Bronchial epithelial cell (primary cell): ENCODE results near the gene CST9L. TPM values are rescaled to one million over a fixed set of nuclear protein-coding genes. Genes with fewer than 3 reads are reported as not detected.

Source experiments
- DNase-seq: peaks from one replicate; pipeline ENCODE4 v3.0.0-alpha.2; 2010; ENCODE audit warnings: low read depth
- FAIRE-seq: peaks from 2 replicates; lab custom pipeline; 2011; peaks lifted over from hg19 to GRCh38; lab: Jason Lieb, UNC
- H3K27me3 ChIP-seq: 2 replicates; pipeline ENCODE4 v1.5.1; 2011; ENCODE audit warnings: low read length; ENCODE audit not compliant: control insufficient read depth, insufficient read depth
- H3K36me3 ChIP-seq: 2 replicates; pipeline ENCODE4 v1.5.1; 2011; ENCODE audit warnings: low read length; ENCODE audit not compliant: control insufficient read depth, insufficient read depth
- H3K4me3 ChIP-seq: 2 replicates; pipeline ENCODE4 v1.5.1; 2011; ENCODE audit warnings: mild to moderate bottlenecking, low read depth, low read length, control low read depth
- CTCF ChIP-seq: IDR thresholded peaks from 2 replicates; pipeline ENCODE4 v1.5.1; 2011; ENCODE audit warnings: mild to moderate bottlenecking, moderate library complexity, low read length, control low read depth, inconsistent platforms; ENCODE audit not compliant: insufficient read depth, severe bottlenecking
- total RNA-seq: library from RNA; depleted of rRNA; stranded (reverse); fragments of >200 nt; gene quantifications from 2 replicates; pipeline ENCODE4 v1.2.1, GENCODE V29; 2014

CST9L gene
- total RNA-seq, 1 donor from 2014 or later = not detected

GRCh38 chr20:23608251-23608846 is 40.1 kb upstream of the CST9L start:
- Histone ChIP-seq H3K4me3 (no peak overlapping the region), H3K27me3 (no peaks in the 10 kb centered on the region), H3K36me3 (no peaks in the 10 kb centered on the region)
- DNase-seq (no peak), FAIRE-seq (no peak)
- TF ChIP-seq CTCF = no peak

GRCh38 chr20:23607497-23608245 is 39.4 kb upstream of the CST9L start:
- FAIRE-seq = no peak

GRCh38 chr20:23606652-23607049 is 38.4 kb upstream of the CST9L start:
- peak; percentile 98 for TF ChIP-seq CTCF
- DNase-seq (peak; percentile 68), FAIRE-seq (no peak)
- no peak overlapping the region for H3K4me3 ChIP-seq
- no peaks in the 10 kb centered on the region for H3K36me3 ChIP-seq
- no peaks in the 10 kb centered on the region for H3K27me3 ChIP-seq

More at GRCh38 chr20:23607497-23608245, 39.4 kb upstream of the CST9L start:
- no peaks in the 10 kb centered on the region for H3K36me3 ChIP-seq
- DNase-seq = no peak
- no peak overlapping the region for H3K4me3 ChIP-seq
- no peaks in the 10 kb centered on the region for H3K27me3 ChIP-seq
- no peak for TF ChIP-seq CTCF

- Histone ChIP-seq H3K4me3 (no peak within 1 kb of the TSS), H3K36me3 (no peaks in the 10 kb centered on the region), H3K27me3 (no peaks in the 10 kb centered on the region)
- FAIRE-seq = no peak
- DNase-seq = no peak
- no peak for TF ChIP-seq CTCF
Observed at GRCh38 chr20:23605867-23606651, 37.8 kb upstream of the CST9L start, which contains the start of gene CST9. Gene CST9 (minus strand): TSS chr20:23605917. CDS start chr20:23605864, 53 bp downstream.

- Histone ChIP-seq H3K27me3 (no peaks in the 10 kb centered on the region), H3K4me3 (no peak overlapping the region), H3K36me3 (no peaks in the 10 kb centered on the region)
- no peak for FAIRE-seq
- DNase-seq = no peak
- no peak for TF ChIP-seq CTCF
Observed at GRCh38 chr20:23604306-23604705, 36.0 kb upstream of the CST9L start.
